Suppressor macrophage (primary cell): Measurements from ENCODE around the gene PRRX2.
"Not testable (repeated sequence)": the region's sequence is repeated elsewhere in the genome, so short reads cannot be mapped to it uniquely, and the experiment has no call there.

Source experiments
- DNase-seq, 4 experiments: peaks; one replicate each; pipeline ENCODE4 v3.0.0-alpha.2; 2020 to 2022

PRRX2 gene

GRCh38 chr9:129655154-129655553, 10.3 kb upstream of the PRRX2 start:
- no peak for DNase-seq

GRCh38 chr9:129655696-129656095, 9.8 kb upstream of the PRRX2 start:
- DNase-seq = peak; percentile 21 to 65 (median 49)

- no peak for DNase-seq
Measured at GRCh38 chr9:129656795-129657390, 8.6 kb upstream of the PRRX2 start.

GRCh38 chr9:129661029-129661428, 4.4 kb upstream of the PRRX2 start:
- DNase-seq = no peak

GRCh38 chr9:129662239-129662638, 3.2 kb upstream of the PRRX2 start:
- DNase-seq = not testable (repeated sequence)

- no peak for DNase-seq
Measured at GRCh38 chr9:129664746-129665388, 580 bp upstream of the PRRX2 start.

- DNase-seq = no peak
Measured at GRCh38 chr9:129665814-129666520, 520 bp downstream of the PRRX2 start.

- no peak for DNase-seq
Measured at GRCh38 chr9:129666575-129666974, 1.1 kb downstream of the PRRX2 start.

GRCh38 chr9:129667378-129667777, 1.9 kb downstream of the PRRX2 start:
- no peak for DNase-seq

- DNase-seq = no peak
Measured at GRCh38 chr9:129667850-129668249, 2.4 kb downstream of the PRRX2 start.

GRCh38 chr9:129669141-129669718, 3.8 kb downstream of the PRRX2 start:
- no peak for DNase-seq

- no peak for DNase-seq
Measured at GRCh38 chr9:129669946-129670345, 4.5 kb downstream of the PRRX2 start.

- DNase-seq = no peak
Measured at GRCh38 chr9:129671065-129671464, 5.6 kb downstream of the PRRX2 start.

- no peak for DNase-seq
Measured at GRCh38 chr9:129671519-129671918, 6.1 kb downstream of the PRRX2 start.

GRCh38 chr9:129672702-129673101, 7.3 kb downstream of the PRRX2 start:
- DNase-seq = no peak

- DNase-seq = no peak
Measured at GRCh38 chr9:129673602-129674001, 8.2 kb downstream of the PRRX2 start.

GRCh38 chr9:129674229-129674628, 8.8 kb downstream of the PRRX2 start:
- no peak for DNase-seq

GRCh38 chr9:129675620-129676019, 10.2 kb downstream of the PRRX2 start:
- no peak for DNase-seq

- DNase-seq = no peak
Measured at GRCh38 chr9:129676287-129676686, 10.8 kb downstream of the PRRX2 start.

GRCh38 chr9:129676975-129677374, 11.5 kb downstream of the PRRX2 start:
- DNase-seq = no peak

GRCh38 chr9:129677456-129677855, 12.0 kb downstream of the PRRX2 start:
- DNase-seq = no peak

GRCh38 chr9:129678844-129679243, 13.4 kb downstream of the PRRX2 start:
- DNase-seq = no peak

GRCh38 chr9:129679537-129679936, 14.1 kb downstream of the PRRX2 start:
- no peak for DNase-seq

- no peak for DNase-seq
Measured at GRCh38 chr9:129681924-129682323, 16.5 kb downstream of the PRRX2 start.
